AG10803 (cell line): ENCODE data around the gene SLC8A3.

Experiments used
- DNase-seq: peaks from one replicate; pipeline ENCODE4 v3.0.0; 2010; ENCODE audit warnings: low read depth
- H3K4me3 ChIP-seq: 2 replicates; pipeline ENCODE4 v1.5.1; 2011; ENCODE audit warnings: mild to moderate bottlenecking, low read length, control low read depth
- TF ChIP-seq, protein P1 (sequence below): conservative IDR thresholded peaks from 2 replicates; pipeline ENCODE4 v1.5.1; 2011; ENCODE audit warnings: mild to moderate bottlenecking, low read length, control low read depth, inconsistent platforms

The SLC8A3 gene

DNA sequence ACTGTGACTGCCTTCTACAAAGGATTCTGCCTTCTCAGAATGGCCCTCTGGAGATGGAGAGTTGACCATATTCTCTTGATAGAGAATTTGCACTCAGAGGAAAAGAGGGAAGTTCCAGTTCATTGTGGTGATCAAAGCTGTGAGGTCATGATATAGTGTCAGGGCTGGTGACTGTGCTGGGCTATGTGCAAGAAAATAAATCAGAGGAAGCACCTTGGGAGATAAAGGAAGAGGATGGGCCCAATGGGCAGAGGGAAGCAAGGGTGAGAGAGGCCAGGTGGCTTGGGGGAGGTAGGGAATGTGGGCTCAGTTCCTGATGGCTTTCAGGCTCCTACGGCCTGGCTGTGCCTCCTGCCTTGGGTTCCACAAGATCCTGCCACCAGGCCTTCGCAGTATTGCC lies 145.8 kb downstream of the SLC8A3 start:
- H3K4me3 ChIP-seq, result no peak overlapping the region
- TF ChIP-seq, protein P1, sequence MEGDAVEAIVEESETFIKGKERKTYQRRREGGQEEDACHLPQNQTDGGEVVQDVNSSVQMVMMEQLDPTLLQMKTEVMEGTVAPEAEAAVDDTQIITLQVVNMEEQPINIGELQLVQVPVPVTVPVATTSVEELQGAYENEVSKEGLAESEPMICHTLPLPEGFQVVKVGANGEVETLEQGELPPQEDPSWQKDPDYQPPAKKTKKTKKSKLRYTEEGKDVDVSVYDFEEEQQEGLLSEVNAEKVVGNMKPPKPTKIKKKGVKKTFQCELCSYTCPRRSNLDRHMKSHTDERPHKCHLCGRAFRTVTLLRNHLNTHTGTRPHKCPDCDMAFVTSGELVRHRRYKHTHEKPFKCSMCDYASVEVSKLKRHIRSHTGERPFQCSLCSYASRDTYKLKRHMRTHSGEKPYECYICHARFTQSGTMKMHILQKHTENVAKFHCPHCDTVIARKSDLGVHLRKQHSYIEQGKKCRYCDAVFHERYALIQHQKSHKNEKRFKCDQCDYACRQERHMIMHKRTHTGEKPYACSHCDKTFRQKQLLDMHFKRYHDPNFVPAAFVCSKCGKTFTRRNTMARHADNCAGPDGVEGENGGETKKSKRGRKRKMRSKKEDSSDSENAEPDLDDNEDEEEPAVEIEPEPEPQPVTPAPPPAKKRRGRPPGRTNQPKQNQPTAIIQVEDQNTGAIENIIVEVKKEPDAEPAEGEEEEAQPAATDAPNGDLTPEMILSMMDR, result no peak
- no peak for DNase-seq

DNA sequence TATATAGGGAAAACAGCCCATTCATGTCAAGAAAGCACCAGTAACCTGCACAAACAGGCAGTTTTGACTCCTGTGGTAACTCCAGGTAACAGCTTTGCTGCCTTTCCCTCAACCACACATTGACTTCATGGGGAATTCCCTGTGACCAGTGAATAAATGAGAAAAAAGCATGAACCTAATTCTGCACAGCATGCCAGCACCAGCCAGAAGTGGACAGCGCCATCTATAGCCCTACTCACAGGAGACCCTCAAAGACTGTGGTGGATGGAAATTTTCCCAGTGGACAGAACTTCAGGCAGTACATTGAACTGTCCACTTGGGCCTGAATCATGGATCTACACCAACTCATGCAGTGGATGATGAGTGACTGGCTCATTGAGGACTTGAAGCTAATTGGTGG lies 152.1 kb downstream of the SLC8A3 start:
- DNase-seq, result no peak
- H3K4me3 ChIP-seq, result no peak overlapping the region
- TF ChIP-seq, protein P1, result no peak

DNA sequence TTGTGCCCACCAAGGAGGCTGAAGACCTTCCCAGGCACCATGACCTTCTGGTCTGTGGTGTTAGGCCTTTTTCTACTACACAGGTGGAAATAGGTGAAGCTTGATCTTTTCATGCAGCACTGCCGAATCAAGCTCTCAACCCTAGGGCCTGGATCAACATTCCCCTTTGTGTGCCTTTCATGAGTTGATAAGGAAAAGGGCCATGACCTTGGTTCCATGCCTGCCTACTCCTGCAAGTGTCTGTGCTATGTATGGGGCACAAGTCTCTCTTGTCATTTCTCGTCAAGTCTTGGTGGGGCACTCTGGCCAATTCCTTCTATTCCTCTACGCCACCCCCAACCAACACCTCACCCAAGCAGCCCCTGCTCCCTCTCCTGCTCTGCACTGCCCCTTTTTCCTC lies 154.5 kb downstream of the SLC8A3 start:
- no peak for DNase-seq
- TF ChIP-seq, protein P1, result no peak

DNA sequence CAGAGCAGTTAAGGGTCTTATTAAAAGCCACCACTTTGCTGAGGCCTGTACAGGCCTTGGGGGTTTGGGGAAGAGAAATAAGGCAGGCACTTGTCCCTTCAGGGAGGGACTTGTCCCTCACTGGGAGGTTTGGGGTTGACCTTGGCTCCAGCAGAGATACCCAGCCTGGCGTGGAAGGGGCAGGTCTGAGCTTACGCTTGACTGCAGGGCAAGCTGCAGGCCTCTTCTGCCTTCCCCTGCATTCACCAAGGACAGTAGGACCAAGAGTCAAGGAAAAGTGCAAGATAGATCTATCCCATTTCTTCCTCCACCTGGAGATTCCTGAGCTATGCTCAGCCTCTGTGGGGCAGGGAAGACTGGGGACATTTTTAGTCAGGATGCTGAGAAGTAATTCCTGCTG lies 155.2 kb downstream of the SLC8A3 start:
- TF ChIP-seq, protein P1, result no peak
- no peak for DNase-seq
- no peak overlapping the region for H3K4me3 ChIP-seq

More for the DNA sequence above, 154.5 kb downstream of the SLC8A3 start:
- H3K4me3 ChIP-seq, result no peak overlapping the region

DNA sequence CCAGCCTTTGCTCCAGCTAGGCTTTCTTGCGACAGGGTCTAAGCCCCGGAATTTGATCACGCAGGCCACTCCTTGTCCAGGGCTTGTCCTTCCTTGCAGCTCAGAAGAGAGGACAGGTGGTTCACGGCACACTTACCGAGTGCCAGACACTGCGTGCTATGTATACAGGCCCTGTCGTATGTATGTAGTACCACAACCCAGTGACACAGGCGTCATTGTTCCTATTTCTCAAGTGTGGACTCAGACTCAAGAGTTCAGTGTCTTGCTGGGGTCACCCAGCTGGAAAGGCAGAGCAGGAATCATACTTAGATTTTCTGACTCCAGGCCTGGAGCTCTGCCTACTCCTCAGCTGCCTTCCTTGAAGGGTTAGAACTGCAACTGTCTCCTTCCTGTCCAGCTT lies 155.6 kb downstream of the SLC8A3 start:
- no peak for DNase-seq
- TF ChIP-seq, protein P1, result no peak
- H3K4me3 ChIP-seq, result no peak overlapping the region

DNA sequence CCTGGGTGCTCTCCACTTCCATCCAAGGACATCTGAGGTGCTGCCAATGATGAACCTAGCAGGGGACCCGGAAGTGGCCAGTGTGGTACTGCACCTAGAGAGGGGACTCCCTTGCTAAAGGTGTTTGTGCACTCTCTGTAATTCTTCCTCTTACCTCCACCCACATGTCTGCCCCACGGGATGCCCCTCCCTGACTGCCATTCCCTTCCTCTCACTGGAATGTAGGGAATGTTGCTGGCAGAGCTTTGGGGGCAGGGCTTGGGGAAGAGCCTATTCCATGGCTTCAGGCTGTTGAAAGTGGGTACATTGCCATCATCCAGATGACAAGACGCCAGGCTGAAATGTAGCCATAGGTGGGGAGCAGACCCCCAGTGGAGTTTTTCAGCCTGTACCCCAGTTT lies 156.3 kb downstream of the SLC8A3 start:
- TF ChIP-seq, protein P1, result no peak
- peak; percentile 9 for DNase-seq
- no peak overlapping the region for H3K4me3 ChIP-seq

DNA sequence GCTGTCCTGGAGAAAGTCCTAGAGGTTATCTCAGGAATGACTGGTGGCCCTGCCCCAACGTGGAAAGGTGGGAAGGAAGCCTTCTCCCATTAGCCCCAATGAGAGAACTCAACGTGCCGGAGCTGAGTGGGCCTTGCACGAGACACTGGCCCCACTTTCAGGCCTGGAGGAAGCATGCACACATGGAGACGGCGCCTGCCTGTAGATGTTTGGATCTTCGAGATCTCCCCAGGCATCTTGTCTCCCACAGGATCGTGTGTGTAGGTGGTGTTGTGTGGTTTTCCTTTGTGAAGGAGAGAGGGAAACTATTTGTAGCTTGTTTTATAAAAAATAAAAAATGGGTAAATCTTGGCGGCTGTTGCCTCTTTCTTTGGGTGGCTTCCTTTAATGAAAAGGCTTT lies 156.7 kb downstream of the SLC8A3 start:
- H3K4me3 ChIP-seq, result no peak overlapping the region
- TF ChIP-seq, protein P1, result no peak
- no peak for DNase-seq
